GM18526 (cell line): ENCODE data around the gene SLX4IP.

Experiments used
- POLR2A ChIP-seq: IDR thresholded peaks from 3 replicates; pipeline ENCODE4 v1.6.1; 2011; ENCODE audit not compliant: insufficient read length; ENCODE audit errors: extremely low read depth

SLX4IP gene

DNA sequence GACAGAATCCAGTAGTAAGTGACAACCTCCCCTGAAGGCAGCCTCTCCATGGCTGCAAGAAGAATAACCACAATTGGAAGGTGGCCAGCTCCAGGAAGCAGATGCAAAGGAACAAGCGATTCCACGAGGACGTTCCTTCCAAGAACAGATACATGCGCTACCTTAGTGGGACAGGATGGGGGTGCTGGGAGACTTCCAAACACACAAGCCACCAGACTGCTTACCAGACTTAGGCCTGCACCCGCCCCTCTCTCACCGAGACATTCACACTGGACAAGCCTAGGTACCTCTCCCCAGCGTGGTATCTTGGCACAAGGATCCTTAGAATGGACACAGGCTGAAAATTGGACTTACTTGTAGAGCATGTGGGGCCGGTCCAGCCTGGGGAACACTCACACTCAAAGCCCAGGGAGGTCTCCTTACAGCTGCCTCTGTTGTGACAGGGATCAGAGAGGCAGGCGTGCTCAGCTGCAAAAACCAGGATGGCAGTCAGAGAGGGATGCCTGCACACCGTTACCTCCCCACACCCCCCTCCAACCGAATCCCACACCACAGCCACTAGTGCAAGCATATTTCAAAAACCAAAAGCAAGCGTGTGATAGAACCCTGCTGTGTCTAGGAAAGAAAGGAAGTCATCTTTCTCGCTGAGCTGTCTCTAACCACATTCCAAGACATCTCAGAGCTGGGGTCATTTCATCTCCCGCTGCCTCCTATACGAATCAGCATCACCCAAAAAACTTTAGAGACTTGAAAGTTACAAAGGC is 216.3 kb downstream of the SLX4IP start:
- TF ChIP-seq POLR2A: no peak

DNA sequence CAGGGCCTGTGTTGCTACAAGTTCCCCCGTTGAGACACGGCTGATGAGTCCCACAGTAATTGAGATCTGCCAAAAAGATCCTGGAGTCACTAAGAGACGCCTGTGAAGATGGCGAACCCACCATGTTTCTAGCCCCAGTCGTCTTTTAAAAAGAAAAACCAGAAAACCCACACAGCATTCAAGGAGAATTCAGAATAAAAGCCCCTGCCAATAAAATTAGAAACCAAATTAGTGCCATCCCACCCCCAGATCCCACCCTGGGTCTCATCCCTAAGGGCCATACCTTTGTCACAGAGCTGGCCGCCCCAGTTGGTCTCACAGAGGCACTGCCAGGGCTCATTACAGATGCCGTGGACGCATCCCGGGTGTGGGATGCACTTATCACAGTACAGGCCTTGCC is 217.1 kb downstream of the SLX4IP start:
- no peak for TF ChIP-seq POLR2A

DNA sequence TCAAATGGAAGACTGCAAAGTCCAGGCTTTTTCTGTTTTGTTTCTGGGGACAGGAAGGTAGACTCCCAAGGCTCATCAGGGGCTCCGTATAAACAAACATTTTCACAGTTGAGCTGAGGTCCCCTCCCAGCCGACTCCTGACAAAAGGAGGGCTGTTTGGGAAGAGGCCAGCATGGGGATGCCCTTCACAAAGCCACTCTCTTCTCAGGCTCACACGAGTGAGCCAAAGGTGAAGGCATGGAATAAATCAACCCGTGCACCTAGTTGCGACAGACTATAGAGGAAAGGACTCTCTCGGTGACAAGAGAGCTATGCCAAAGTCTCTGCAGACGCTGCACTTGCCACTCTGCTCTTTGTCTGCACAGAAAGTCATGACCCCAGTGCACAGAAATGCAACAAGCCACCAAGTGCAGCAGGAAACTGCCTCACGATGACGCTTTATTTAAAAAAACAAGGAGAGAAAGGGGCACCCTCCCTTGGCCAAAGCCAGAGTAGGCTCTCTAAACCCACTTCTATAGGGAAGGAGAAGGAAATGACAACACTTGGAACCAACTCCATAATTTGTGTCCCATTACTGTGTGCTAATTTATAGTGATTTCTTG is 217.7 kb downstream of the SLX4IP start:
- no peak for TF ChIP-seq POLR2A

GRCh38 chr20:10653599-10654249 is 218.6 kb downstream of the SLX4IP start:
- no peak for TF ChIP-seq POLR2A

DNA sequence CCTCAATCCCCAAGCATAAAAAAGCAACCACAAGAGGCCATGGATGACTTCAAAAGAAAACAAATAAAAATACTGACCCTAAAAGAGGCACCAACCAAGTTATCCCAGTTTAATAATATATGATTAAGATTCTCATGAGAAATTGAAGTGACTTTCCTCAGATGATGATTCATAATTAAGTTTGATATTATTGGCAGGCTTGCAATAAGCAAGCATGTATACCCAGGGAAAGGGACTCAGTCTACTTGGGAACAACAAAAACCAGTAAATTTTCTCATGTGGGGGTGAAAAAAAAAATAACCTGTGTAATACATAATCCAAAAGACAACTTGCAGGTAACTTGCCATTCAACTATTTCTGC is 219.1 kb downstream of the SLX4IP start:
- TF ChIP-seq POLR2A: no peak

GRCh38 chr20:10654630-10655029 is 219.5 kb downstream of the SLX4IP start:
- no peak for TF ChIP-seq POLR2A

DNA sequence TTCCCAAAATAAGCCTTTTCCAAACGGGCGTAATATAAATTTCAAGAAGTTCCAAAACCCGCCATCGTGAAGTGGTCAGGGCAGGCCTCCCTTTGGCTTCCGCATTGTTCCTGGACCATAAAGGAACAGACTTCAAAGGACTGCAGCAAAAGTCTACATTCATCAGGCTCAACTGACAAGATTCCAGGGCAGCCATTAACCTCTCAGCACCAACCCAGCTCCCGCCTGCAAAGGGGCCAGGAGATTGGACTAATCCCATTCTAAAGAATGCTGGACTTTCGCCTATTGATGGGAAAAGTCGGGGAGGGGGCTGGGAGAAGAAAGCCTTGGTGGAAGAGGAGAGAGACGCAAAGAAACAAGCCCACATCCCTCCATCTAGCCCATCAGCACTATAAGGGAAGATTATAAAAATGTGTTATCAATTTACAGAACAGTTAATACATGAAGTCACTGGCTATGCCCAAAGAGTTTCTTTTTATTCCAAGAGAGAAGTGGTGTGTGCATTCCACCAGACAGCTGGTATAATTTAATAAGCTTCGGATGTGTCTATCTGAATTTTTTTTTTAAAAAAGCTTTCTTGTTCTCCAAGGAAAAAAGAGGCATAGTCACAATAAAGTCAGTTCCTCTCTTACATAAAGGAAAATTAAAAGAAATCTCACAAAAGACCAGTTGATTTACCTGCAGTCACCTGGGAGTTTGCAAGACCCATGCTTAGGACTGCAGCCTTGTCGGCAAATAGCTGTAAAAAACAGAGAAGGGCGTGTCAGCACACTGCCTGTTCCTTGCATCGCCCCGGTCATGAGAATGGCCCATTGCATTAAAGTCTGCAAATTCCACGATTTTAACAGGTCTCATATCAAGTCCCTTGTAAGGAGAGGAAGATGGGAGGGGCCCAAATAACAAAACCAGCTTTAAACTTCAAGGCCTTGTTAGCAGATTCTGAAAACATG is 220.9 kb downstream of the SLX4IP start:
- no peak for TF ChIP-seq POLR2A

GRCh38 chr20:10657453-10657852 is 222.3 kb downstream of the SLX4IP start:
- TF ChIP-seq POLR2A: no peak

DNA sequence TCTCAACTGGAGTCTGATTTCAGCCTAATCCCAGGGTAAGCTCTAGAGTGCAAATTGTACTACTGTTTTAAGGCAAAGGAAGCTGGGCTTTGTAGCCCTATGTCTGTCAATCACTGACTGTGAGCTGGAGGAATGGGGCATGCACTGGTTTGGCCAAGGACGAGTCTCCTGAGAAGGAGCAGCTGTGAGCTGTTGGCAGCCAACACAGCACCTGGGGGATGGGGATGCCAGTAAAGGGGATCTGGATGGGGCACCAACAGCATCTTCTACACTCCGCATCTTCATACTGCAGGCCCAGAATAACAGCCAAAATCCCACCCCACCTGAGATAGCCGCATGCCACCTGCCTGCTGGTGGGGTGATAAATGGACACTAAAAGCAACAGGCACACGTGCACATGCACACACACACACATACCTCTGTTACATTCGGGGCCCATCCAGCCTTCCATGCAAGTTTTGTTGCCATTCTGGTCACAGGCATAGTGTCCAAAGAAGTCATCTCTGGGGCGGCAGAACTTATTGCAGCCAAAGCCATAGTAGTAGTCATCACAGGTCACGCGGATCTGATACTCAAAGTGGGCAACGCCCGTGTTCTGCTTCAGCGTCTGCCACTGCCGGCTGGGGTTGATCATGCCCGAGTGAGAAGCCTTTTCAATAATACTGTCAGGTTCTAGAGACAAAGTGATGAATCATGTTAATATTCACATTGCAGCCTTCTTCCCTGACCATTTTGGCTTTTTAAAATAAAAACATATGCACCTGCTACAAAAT is 223.1 kb downstream of the SLX4IP start:
- TF ChIP-seq POLR2A: no peak

DNA sequence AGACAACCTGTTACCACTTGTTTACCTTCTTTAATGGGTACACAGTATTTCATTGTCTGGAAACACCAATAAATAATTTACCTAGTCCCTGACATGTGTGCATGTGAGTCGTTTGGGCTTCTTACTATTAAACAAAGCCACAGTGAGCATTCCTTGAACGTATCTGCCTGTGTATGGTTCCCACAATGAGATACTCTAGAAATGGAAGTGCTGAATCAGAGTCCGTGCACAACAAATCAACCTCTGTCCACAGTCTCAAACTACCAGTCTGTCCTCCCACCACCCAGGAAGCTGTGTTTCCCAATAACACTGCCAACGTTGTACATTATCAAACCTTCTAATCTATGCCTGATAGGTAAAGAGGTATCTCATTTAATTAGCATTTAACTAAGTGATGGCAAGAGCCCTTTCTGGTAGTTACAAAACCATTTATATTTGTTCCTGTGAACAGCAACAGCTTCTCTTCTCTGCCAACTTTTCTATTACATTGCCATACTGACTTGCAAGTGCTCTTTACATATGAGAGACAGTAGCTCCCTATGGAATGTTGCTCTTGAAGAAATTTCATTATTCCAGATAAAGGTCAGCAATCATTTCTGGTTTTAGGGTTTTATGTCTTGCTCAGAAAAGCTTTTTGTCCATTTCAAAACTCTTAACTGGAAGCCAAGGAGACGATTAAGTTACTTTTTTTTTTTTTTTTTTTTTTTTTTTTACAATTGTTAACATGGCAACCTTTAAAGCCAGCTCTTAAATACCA is 223.9 kb downstream of the SLX4IP start:
- no peak for TF ChIP-seq POLR2A

GRCh38 chr20:10659651-10660601 is 224.8 kb downstream of the SLX4IP start:
- TF ChIP-seq POLR2A: no peak

DNA sequence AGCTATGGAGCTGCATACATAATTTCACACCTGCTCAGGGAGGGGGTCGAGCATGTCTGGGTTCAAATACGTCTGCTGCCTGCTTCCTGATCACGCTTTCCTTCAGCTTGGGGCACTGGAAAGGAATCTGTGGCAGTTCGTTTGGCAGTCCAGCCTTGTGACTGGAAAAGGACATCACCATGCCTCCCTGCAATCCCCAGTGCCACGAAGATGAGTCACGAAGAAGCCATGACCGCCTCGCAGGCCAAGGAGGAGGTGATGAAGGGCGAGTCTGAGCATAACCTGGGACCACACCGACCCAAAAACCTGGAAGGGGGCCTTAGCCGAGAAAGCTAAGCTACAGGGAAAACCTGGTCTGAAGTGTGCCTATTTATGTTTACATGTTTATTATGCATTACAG is 225.6 kb downstream of the SLX4IP start:
- no peak for TF ChIP-seq POLR2A

- TF ChIP-seq POLR2A: no peak
Measured at GRCh38 chr20:10661261-10661660, 226.2 kb downstream of the SLX4IP start.
